Fibroblast of pulmonary artery (primary cell): Measurements from ENCODE around the gene FCHO2.
"Not testable (repeated sequence)": the region's sequence is repeated elsewhere in the genome, so short reads cannot be mapped to it uniquely, and the experiment has no call there.

ENCODE experiments used
- DNase-seq: peaks from one replicate; pipeline ENCODE4 v3.0.0-alpha.2; 2010; ENCODE audit warnings: low read depth
- H3K4me3 ChIP-seq: replicated peaks from 2 replicates; pipeline ENCODE4 v1.5.1; 2011; ENCODE audit warnings: low read depth, mild to moderate bottlenecking, control low read depth, low read length, moderate library complexity
- TF ChIP-seq, protein P1 (sequence below): IDR thresholded peaks from 2 replicates; pipeline ENCODE4 v1.5.1; 2011; ENCODE audit warnings: mild to moderate bottlenecking, control low read depth, low read length, inconsistent platforms; ENCODE audit errors: missing control alignments

The FCHO2 gene

DNA sequence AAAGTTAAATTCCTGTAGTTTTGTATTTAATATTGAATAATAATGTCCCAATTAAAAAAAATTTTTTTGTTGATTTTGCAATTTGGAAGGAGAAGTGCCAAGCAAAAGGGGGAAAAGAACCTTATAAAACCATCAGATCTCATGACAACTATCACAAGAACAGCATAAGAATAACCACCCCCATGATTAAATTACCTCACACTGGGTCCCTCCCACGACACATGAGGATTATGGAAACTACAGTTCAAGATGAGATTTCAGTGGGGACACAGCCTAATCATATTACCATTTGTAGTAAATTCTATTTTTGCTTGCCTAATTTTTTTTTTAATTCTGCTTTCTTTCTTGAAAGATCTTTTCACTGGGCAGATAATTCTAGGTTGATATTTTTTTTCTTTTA lies 33.4 kb upstream of the FCHO2 start:
- no peak for DNase-seq
- H3K4me3 ChIP-seq, result no peak overlapping the region
- TF ChIP-seq, protein P1, sequence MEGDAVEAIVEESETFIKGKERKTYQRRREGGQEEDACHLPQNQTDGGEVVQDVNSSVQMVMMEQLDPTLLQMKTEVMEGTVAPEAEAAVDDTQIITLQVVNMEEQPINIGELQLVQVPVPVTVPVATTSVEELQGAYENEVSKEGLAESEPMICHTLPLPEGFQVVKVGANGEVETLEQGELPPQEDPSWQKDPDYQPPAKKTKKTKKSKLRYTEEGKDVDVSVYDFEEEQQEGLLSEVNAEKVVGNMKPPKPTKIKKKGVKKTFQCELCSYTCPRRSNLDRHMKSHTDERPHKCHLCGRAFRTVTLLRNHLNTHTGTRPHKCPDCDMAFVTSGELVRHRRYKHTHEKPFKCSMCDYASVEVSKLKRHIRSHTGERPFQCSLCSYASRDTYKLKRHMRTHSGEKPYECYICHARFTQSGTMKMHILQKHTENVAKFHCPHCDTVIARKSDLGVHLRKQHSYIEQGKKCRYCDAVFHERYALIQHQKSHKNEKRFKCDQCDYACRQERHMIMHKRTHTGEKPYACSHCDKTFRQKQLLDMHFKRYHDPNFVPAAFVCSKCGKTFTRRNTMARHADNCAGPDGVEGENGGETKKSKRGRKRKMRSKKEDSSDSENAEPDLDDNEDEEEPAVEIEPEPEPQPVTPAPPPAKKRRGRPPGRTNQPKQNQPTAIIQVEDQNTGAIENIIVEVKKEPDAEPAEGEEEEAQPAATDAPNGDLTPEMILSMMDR, result no peak

DNA sequence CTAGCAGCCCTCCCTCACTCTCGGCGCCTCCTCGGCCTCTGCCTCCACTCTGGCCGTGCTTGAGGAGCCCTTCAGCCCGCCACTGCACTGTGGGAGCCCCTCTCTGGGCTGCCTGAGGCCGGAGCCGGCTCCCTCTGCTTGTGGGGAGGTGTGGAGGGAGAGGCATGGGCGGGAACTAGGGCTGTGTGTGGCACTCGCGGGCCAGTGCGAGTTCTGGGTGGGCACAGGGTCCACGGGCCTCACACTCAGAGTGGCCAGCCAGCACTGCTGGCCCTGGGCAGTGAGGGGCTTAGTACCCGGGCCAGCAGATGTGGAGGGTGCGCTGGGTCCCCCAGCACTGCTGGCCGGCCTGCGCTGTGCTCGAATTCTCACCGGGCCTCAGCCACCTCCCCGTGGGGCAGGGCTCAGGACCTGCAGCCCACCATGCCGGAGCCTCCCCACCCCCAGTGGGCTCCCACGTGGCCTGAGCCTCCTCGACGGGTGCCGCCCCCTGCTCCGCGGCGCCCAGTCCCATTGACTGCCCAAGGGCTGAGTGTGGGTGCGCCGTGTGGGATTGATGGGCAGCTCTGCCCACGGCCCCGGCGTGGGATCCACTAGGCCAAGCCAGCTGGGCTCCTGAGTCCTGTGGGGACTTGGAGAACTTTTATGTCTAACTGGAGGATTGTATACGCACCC lies 30.4 kb upstream of the FCHO2 start:
- TF ChIP-seq, protein P1, result no peak
- no peak overlapping the region for H3K4me3 ChIP-seq
- DNase-seq, result no peak

DNA sequence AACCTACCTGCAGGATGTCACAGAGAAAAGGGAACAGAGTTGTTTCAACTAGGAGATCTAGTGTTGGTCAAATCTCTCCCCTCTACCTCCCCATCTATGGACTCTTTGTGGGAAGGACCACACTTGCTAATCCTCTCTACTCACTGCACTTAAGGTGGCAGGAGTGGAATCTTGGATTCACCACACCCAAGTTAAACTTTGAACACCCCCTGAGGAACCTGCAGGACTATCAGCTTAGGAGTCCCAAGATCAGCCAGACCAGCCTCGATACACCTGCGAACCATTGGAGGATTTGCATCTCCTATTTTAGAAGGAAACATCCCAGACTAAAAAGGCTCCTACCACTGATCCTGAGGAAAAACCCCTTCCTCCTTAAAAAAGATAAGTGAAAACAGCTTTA lies 23.2 kb upstream of the FCHO2 start:
- DNase-seq, H3K4me3 ChIP-seq: not testable (repeated sequence)

DNA sequence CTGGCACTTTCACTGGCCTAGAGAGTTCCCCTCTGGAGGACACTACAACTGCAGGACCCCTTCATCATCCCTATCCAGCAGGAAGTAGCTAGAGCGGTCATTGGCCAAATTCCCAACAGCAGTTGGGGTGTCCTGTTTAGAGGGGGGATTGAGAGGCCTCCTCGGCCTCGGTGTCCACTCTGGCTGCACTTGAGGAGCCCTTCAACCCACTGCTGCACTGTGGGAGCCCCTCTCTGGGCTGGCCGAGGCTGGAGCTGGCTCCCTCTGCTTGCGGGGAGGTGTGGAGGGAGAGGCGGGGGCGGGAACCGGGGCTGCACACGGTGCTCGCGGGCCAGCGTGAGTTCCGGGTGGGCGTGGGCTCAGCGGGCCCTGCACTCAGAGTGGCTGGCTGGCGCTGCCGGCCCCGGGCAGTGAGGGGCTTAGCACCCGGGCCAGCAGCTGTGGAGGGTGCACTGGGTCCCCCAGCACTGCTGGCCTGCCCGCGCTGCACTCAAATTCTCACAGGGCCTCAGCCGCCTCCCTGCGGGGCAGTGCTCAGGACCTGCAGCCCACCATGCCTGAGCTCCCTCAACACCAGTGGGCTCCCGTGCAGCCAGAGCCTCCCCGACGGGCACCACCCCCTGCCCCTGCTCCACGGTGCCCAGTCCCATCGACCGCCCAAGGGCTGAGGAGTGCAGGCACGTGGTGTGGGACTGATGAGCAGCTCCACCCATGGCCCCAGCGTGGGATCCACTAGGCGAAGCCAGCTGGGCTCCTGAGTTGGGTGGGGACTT lies 20.7 kb upstream of the FCHO2 start:
- DNase-seq, H3K4me3 ChIP-seq: not testable (repeated sequence)

DNA sequence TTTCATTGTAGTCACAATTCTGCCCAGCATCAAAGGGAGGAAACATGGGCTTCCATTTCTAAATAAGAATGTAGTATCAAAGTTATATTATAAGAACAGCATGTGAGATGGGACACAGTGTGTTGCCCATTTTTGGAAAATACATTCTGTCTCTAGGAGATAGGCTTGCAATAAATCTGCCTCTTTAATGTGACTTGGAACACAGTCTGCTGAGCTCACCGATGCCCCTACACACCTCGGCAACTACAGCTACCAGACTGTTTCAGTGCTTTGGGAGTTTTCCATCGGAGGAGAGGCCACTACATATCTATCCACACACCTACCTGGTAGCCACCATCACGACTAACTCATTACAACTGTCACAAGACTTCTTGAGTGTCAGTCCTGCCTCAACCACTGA lies 18.9 kb upstream of the FCHO2 start:
- DNase-seq, result no peak
- TF ChIP-seq, protein P1, result no peak
- H3K4me3 ChIP-seq, result no peak overlapping the region

DNA sequence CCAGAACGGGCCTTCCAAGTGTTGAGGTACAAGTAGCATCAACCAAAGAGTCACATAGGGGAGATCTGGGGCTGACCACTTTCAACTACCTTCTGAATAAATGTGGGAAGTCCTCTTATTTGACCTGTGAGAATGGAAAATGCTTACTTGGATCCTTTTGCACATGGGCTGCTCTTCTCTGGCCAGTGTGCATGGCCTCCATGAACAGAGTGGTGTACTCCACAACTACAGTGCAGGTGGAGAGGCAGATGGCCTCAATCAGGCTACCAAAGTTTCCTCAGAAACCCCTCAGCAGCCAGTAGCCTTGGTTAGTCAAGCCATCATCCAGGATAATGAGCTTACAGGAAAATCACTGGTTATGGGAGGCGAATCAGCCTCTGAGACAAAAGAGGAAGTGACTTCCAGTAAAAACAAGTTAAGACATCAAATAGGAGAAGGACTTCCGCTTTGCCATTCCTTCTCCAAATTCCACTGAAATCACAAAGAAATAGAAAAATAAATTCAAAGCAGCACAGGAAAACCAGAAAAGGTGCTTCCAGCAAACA lies 18.3 kb upstream of the FCHO2 start:
- H3K4me3 ChIP-seq, result no peak overlapping the region
- no peak for DNase-seq
- TF ChIP-seq, protein P1, result no peak

DNA sequence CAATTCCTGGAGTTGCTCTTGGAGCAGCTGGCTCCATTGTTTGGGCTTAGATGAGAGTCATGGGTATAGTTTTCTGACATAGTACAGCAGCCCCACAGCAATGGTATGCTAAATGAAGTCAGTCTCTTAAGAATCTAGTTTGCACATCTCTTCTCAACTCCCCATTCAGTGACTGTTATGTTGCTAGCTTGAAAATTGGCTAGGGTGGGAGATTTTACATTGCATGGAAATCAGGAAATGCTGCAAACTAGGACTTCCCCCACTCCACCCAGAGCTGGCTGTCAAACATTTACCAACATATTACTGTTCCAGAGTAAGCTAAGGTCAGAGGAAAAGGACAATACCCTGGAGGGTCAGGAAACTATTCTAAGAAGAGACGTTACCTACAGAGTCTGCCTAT lies 17.6 kb upstream of the FCHO2 start:
- TF ChIP-seq, protein P1, result no peak
- peak; percentile 49 for DNase-seq
- no peak overlapping the region for H3K4me3 ChIP-seq

DNA sequence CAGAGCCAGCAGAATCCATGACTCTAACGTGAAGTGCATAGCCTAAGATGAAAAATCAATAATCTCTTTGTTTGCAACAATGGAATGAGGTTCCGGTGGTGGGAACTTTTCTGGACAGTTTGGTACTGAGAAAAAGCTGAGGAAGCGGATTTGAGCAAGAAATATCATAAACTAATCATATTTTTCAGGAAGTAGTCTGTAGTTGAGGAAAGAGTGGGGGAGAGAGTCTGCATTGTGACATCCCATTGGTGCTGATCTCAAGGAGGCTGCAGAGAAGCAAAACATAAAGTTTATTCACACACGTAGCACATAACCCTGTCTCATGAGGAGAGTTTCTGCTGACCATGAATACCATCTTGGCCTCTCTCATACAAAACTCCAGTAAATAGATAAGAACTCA lies 15.8 kb upstream of the FCHO2 start:
- no peak for DNase-seq

More for the DNA sequence above, 15.8 kb upstream of the FCHO2 start:
- TF ChIP-seq, protein P1, result no peak
- H3K4me3 ChIP-seq, result no peak overlapping the region
